Measurements from ENCODE around the gene OR14J1. TPM values are rescaled to one million over a fixed set of nuclear protein-coding genes. Genes with fewer than 3 reads are reported as not detected.

The OR14J1 gene
- total and polyA plus RNA-seq, 4 donors: not detected

DNA sequence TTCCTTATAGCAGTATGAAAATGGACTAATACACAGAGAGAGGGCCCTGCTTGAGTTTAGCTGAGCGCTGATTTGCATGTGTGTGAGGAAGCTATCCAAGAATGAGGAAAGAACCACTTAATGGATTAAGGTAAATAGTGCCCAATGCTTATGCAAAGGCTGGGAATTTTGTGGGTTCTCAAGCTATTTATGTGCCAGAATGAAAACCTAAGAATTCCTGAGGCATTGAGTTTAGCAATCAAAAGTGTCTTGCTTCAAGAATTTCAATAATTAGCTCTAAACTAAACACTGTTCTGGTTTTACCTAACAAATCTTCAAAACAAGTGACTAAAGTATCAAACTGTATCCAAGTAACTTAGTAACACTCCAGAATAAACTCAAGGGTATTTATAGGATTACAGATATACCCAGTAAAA lies 7.0 kb upstream of the OR14J1 start (continued):
- TF ChIP-seq, protein P1, sequence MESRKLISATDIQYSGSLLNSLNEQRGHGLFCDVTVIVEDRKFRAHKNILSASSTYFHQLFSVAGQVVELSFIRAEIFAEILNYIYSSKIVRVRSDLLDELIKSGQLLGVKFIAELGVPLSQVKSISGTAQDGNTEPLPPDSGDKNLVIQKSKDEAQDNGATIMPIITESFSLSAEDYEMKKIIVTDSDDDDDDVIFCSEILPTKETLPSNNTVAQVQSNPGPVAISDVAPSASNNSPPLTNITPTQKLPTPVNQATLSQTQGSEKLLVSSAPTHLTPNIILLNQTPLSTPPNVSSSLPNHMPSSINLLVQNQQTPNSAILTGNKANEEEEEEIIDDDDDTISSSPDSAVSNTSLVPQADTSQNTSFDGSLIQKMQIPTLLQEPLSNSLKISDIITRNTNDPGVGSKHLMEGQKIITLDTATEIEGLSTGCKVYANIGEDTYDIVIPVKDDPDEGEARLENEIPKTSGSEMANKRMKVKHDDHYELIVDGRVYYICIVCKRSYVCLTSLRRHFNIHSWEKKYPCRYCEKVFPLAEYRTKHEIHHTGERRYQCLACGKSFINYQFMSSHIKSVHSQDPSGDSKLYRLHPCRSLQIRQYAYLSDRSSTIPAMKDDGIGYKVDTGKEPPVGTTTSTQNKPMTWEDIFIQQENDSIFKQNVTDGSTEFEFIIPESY (IDR thresholded peaks at IDR 0.05): no peak

DNA sequence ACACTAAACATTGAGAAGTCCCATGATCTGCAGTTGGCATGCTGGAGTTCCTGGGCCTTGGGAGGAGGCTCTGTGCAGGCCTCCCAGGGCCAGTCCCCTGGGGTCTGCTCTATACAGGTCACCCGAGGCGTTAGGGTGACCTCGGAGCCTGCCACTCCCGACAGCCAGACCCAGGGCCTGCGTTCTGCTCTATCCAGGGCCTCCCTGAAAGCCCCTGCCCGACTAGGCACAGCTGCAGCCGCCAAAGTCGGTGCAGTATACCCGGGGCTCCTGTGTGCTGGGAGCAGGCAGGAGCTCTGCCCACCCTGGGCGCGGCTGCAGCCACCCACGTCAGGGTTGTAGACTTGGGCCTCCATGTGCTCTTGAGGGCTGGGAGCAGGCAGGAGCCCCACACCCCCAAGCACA lies 6.3 kb upstream of the OR14J1 start:
- Histone ChIP-seq H3K9ac (ENCODE audit: low read depth in 1 of 2, low read length in 2 of 2) (no peak overlapping the region), H3K36me3 (ENCODE audit: control insufficient read depth in 4 of 4, insufficient read depth in 3 of 4, low read depth in 1 of 4, low read length in 3 of 4) (no peaks in the 10 kb centered on the region), H3K27me3 (ENCODE audit: control insufficient read depth in 4 of 4, insufficient read depth in 4 of 4, low read length in 3 of 4) (peaks cover 0 to 3% (median 0%) of the 10 kb centered on the region in 4 donors), H3K27ac (ENCODE audit: low read depth in 1 of 2, low read length in 2 of 2) (no peak overlapping the region), H3K4me3 (ENCODE audit: low read depth in 1 of 3, low read length in 3 of 3) (no peak overlapping the region), H3K4me1 (ENCODE audit: control insufficient read depth in 4 of 4, insufficient read depth in 4 of 4, low read length in 3 of 4) (no peaks in the 10 kb centered on the region), H3K9me3 (ENCODE audit: control insufficient read depth in 4 of 4, low read length in 3 of 4) (no peaks in the 10 kb centered on the region)
- no peak for DNase-seq (ENCODE audit: low spot score)
- no peak for TF ChIP-seq RXRA (IDR thresholded peaks at IDR 0.05)
- TF ChIP-seq RAD21 (IDR thresholded peaks at IDR 0.05): no peak
- TF ChIP-seq SP1 (IDR thresholded peaks at IDR 0.05): no peak
- WGBS: 91% methylated on average over 12 of the region's 12 CpGs

DNA sequence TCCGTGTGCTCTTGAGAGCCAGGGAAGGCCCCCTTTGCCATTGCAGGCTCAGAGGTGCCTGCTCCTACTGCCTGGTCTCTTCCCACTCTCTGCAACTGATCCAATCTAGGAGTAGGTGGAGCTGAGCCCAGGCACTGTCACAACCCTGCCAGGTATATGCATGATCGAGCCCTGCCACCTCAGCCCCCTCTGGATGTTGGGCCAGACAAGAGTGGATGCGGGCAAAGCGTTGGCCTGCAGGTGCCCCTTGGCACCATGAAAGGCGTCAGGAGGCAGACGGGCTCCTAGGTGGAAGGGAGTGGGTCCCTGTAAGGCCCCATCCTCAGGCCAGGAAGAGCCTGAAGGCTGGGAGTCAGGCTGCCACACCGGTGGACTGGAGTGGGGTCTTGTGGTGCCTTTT lies 5.9 kb upstream of the OR14J1 start:
- H3K36me3 ChIP-seq (ENCODE audit: control insufficient read depth in 4 of 4, insufficient read depth in 3 of 4, low read depth in 1 of 4, low read length in 3 of 4): no peaks in the 10 kb centered on the region
- no peaks in the 10 kb centered on the region for H3K9me3 ChIP-seq (ENCODE audit: control insufficient read depth in 4 of 4, low read length in 3 of 4)
- DNase-seq (ENCODE audit: low spot score): no peak
- no peak overlapping the region for H3K9ac ChIP-seq (ENCODE audit: low read depth in 1 of 2, low read length in 2 of 2)
- H3K4me1 ChIP-seq (ENCODE audit: control insufficient read depth in 4 of 4, insufficient read depth in 4 of 4, low read length in 3 of 4): no peaks in the 10 kb centered on the region
- TF ChIP-seq EGR1 (IDR thresholded peaks at IDR 0.05; ENCODE audit: low read depth in 2 of 2) (no peak), NR2F2 (IDR thresholded peaks at IDR 0.05) (no peak), GABPA (IDR thresholded peaks at IDR 0.05 in 1 of 2, conservative IDR thresholded peaks at IDR 0.05 in 1 of 2) (no peak), SP1 (IDR thresholded peaks at IDR 0.05) (no peak), FOXA2 (IDR thresholded peaks at IDR 0.05) (no peak), HNF4G (IDR thresholded peaks at IDR 0.05) (no peak), FOXA1 (IDR thresholded peaks at IDR 0.05) (no peak), HNF4A (conservative IDR thresholded peaks at IDR 0.05) (no peak), RAD21 (IDR thresholded peaks at IDR 0.05) (no peak), YY1 (IDR thresholded peaks at IDR 0.05) (no peak), JUND (IDR thresholded peaks at IDR 0.05) (no peak), TAF1 (conservative IDR thresholded peaks at IDR 0.05) (no peak)
- TF ChIP-seq, protein P2, sequence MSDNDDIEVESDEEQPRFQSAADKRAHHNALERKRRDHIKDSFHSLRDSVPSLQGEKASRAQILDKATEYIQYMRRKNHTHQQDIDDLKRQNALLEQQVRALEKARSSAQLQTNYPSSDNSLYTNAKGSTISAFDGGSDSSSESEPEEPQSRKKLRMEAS (IDR thresholded peaks at IDR 0.05): no peak
- TF ChIP-seq, protein P1 (IDR thresholded peaks at IDR 0.05): no peak
- TF ChIP-seq, protein P3, sequence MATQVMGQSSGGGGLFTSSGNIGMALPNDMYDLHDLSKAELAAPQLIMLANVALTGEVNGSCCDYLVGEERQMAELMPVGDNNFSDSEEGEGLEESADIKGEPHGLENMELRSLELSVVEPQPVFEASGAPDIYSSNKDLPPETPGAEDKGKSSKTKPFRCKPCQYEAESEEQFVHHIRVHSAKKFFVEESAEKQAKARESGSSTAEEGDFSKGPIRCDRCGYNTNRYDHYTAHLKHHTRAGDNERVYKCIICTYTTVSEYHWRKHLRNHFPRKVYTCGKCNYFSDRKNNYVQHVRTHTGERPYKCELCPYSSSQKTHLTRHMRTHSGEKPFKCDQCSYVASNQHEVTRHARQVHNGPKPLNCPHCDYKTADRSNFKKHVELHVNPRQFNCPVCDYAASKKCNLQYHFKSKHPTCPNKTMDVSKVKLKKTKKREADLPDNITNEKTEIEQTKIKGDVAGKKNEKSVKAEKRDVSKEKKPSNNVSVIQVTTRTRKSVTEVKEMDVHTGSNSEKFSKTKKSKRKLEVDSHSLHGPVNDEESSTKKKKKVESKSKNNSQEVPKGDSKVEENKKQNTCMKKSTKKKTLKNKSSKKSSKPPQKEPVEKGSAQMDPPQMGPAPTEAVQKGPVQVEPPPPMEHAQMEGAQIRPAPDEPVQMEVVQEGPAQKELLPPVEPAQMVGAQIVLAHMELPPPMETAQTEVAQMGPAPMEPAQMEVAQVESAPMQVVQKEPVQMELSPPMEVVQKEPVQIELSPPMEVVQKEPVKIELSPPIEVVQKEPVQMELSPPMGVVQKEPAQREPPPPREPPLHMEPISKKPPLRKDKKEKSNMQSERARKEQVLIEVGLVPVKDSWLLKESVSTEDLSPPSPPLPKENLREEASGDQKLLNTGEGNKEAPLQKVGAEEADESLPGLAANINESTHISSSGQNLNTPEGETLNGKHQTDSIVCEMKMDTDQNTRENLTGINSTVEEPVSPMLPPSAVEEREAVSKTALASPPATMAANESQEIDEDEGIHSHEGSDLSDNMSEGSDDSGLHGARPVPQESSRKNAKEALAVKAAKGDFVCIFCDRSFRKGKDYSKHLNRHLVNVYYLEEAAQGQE (IDR thresholded peaks at IDR 0.05): no peak
- 94% methylated on average over 7 of the region's 7 CpGs for WGBS
- peaks cover 0 to 3% (median 0%) of the 10 kb centered on the region in 4 donors for H3K27me3 ChIP-seq (ENCODE audit: control insufficient read depth in 4 of 4, insufficient read depth in 4 of 4, low read length in 3 of 4)
- H3K27ac ChIP-seq (ENCODE audit: low read depth in 1 of 2, low read length in 2 of 2): no peak overlapping the region
- H3K4me3 ChIP-seq (ENCODE audit: low read depth in 1 of 3, low read length in 3 of 3): no peak overlapping the region
